ENCODE measurements around the gene RBFOX1.

The RBFOX1 gene

DNA sequence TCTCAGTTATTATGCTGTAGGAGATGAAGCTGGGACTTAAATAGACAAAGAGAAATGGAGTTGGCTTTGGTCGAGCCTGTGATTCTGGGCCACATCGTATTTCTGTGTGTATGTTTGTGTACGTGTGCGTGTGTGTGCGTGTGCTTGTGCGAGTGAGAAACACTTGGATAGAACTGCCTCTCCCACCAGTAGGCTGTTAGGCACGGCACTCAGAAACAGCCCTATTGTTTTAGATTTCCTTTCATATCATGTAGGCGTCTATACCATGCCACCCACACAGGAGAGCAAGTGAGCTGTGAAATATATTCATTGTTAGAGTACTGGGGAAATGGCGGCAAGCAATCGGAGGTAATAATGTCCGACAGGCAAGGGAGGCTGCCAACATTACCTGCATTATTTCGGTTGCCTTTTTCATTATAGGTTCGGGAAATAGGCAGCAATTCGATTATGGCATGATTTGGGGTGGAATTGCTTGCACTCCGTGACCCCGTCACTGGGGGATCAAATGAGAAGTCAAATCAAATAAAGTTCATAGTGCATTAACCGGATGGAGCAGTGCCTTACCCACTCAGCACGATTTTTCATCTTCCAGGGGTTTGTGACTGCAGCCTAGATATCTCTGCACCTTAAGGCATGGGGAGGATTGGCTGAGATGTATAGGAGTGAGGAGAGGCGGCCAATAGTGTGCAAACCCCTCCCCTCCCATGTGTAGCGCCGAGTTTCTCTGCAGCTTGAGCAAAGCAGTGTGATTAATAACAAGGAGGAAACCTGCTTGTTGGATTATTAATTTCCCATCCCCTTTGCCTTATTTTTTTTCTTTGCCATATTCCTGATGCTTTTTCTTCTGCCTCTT, 89.6 kb downstream of the RBFOX1 start:
- DNase-seq, result no peak

DNA sequence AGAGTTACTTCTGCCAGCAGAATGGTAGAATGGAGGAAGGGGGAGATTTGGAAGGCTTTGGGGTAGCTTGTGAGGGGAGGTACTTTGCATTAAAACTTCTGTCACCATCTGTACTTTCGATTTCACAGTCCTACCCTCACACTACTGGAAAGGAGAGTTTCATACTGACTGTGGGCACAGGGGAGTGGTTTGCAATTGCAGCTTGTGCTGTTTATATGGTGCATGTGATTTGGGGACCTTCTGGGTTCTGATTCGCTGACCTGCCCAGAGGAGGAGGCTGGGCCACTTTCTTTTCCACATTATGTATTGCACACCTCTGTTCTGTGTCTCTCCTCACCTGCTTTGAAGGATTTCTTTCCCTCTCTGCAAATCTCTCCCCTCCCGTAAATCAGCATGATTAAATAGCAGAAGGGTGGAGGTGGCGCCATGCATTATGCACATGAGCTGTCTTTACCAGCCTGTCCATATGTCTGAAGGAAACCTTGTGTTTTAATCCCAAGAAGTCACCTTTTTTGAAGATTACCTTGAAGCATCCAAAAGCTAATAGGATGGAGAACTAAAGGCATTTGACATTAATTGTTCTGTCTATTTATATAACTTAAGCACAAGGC, 90.9 kb downstream of the RBFOX1 start:
- no peak for DNase-seq

DNA sequence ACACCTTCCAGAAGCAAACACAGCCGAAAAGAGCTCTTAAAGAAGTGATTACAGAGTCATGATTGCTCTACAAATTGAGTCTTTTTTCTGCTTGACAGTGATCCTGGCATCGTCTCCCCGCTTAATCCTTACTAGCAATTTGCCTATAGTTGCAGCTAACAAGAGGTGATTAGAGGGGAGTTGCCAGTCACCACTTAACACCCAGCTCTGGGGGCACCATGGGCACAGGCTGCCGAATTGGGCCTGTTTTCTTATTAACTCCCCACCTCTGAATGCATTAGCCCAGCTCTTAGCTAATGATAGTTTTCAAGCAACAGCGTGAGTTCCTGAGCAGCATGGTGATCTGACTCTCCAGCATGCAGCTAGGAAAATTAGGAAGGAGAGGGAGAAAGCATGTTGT, 93.5 kb downstream of the RBFOX1 start:
- DNase-seq, result no peak

DNA sequence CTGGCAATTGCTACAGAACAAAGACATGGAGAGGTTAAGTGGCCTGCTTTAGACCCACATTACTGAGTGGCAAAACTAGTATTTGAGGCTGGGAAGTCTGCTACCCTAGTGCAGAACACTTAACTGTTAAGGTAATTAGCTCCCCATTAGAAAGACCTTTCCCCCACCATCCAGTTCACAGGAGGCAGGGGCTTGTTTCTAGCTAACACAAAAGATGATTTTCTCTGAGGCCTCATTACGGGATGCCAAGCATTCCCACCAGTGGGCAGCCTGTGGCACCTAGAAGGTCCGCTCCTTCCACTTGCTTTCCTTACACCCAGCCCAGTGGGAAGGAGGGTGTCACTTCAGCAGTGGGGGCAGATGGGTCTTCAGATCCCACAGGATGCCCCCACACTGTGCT, 99.1 kb downstream of the RBFOX1 start:
- DNase-seq, result no peak

DNA sequence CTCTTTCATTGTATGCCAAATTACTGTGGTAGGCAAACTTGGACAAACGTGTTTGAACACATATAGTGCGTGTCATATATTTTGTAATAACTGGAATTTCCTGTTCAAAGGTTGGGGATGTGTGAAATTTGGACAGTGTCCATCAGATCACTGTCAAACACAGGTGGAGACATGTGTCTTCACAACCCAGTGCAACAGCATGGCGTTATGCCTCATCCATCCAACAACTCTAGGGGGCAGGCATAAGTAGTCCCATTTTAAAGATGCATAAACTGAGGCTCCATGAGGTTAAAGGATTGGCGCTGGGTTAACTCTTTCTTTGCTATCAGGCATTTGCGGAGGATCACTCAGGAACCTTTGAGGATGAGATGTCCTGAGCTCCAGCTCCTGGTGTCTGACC, 103.7 kb downstream of the RBFOX1 start:
- DNase-seq, result no peak

DNA sequence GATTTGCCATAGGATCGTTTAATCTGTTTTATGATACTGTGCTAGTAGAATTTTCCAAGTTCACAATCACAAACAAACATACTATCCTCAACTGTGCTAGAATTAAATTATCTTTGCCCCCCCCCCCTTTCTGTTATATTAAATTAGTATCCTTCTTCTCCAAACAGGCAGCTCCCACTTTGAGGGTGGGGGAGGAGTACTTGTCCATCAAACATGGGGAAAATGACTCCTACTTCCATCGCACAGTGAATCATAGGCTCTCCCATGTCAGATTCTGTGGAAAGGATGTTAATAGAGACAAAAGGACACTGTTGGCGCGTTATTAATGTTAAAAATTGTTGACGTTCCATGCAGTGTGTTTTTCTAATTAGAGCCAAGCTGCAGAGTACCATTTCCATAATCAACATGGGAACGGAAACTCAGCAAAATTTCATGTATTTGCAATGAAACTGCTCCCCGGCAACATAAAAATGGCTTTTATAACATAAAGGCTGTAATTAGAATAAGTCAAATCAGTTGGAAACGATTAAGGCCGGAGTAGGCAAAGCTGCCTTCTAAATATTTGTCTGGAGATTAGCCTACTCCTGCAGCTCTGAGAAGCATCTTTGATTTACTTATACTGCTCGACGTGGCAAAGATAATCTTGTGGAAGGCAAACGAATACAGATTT, 104.6 kb downstream of the RBFOX1 start:
- no peak for DNase-seq

DNA sequence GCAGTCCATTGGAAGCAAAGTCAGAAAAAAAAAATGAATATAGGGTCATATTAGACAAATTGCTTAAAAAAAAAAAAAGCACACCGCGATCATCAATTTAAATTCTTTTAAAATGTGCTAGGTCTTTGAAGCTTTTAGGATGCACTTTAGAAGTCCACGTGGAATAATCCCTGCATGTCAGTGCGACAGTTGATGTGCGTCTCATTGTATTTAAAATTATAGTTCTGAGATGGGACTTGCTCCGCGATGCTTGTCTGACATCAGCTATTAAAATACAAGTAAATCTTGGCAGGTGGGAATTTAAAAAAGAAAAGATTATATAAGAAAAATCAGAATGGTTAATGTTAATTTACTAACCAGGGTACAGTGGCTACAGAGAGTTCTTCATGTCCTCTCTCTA, 105.2 kb downstream of the RBFOX1 start:
- no peak for DNase-seq

DNA sequence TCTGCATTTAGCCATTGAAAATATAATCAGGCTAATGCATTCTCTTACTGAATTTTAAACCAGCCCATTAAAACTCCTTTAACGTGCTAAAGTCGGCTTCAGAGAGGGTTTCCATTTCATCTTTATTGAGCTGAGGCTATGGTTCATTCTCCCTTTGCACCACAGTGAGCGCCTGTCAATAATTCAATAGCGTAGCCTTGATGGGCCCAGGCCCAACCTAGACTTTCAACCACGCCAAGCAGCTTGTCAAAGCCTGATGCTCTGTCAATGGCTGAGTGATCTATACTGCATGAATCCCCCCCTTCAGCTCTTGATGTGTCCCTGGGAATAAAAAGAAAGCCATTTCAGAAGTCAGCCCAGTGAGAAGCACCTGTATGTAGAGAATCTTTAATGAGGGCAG, 106.0 kb downstream of the RBFOX1 start:
- no peak for DNase-seq

DNA sequence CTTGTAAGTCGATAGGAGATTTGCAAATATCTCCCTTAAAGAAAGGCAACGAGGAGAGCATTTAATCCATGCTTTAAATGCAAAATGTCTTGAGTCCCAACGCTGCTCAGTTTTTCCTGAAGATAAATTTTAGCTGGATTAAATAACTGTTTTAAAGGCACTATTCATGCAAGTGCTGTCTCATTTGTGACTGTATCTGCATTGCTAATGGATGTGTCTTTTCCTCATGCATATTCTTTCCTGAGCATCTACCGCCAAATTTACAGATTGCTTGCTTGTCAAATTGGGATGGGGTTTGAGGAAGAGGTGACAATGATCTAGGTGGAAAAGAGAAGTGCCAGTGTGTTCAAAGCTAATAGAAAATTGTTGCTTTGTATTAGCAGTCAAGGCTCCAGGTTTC, 106.9 kb downstream of the RBFOX1 start:
- DNase-seq, result no peak

DNA sequence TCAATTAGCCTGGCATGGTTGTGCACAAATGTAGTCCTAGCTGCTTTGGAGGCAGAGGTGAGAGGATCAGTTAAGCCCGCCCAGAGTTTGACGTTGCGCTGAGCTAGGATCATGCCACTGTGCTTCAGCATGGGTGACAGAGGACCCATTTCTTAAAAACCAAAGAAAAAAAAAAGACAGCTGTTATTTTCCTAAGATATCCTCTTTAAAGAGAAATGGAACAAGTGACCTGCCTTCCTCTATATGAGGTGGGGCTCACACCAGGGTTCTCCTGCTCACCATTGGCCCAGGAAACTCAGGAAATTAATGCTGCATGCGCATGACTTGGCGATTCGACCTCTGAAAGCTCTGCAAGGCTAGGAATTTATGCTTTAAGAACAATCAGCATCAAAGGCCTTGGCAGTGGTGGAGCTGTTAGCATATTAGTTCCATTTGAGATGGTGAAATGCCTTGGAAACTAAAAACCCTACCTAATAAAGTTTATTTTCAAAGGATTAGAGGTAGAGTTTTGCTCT, 108.3 kb downstream of the RBFOX1 start:
- no peak for DNase-seq

DNA sequence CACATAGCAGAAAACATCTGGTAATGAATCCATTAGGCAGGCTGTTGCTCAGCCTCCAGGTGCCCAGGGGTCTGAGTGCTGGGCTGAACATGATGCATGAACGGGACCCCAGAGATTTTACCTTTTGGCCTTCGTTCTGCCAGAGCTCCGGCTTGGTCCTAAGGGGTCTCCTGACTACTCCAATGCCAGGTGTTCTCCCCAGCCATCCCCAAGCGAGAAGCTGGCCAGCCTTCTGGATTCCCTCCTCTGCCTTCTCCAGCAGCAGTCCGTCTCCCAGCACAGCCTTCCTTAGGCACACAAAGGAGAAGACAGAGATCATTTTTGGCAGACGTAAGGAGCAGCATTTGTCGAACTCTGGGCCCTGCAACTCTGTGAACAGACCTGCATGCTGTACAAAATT, 109.4 kb downstream of the RBFOX1 start:
- DNase-seq, result no peak

DNA sequence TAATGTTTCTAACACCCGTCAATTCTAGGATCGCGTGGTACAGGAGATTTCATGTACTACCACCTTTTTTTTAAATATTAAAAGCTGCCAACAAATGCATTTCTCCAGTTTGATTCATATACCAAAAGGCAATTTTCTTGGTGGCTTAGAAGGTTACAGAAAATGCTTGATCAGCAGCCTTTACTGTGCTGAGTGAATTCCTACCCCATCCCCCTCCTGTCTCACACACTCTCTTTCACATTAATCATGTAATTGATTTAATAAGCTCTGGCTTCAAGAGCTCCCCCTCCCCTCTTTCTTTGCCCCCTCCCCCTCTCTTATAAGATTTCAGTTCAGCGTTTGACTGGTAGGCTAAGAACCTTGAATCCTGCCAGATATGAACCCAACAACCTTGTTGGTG, 110.5 kb downstream of the RBFOX1 start:
- DNase-seq, result no peak

DNA sequence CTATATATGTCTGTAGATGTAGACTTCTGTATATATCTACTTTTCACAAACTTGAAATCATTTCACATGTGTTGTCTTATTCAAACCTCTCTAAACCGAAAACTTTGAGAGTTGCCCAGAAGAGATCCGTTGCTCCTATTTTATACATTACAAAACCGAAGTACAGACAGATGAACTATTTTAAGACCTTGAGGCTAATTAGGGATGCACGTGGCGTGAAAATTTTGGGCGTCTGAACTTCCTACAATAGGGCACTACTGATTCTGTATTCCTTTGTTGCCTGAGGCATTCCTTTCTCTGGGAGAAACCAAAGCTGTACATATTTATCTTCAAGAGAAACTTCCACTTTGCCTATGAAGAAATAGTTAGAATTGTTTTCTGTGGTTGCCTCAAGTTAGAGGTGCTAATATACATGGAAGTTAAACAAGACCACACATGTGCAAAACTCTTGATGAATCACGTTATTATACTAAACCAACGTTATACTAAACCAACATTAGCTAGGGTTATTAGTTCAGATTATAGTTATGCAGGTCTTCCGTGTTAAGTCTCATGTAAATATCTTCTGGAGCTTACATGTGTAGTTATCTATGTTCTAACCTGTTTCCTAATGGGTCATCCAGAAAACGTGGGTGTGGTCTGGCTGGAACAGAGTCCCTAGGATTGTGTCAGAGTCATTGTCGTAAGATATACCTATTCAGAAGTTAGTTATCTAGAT, 111.2 kb downstream of the RBFOX1 start:
- DNase-seq, result no peak

DNA sequence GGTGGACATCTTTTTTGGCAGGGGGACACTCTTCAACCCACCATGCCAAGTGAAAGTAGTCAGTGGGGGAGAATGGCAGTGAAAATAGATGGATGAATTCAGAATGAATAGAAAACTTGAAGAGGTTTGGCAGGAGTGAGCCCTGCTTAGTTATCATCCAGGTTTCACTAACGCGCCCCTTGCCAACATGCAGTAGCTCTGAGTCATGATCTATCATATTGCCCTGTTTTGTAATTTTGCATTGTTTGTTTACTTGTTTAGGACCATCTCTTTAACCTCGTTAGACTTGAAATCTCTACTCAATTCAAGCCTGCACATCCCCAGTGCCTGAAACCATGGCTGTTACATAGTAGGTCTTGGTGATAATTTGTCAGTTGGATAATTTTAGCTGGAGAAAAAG, 116.7 kb downstream of the RBFOX1 start:
- DNase-seq, result no peak

DNA sequence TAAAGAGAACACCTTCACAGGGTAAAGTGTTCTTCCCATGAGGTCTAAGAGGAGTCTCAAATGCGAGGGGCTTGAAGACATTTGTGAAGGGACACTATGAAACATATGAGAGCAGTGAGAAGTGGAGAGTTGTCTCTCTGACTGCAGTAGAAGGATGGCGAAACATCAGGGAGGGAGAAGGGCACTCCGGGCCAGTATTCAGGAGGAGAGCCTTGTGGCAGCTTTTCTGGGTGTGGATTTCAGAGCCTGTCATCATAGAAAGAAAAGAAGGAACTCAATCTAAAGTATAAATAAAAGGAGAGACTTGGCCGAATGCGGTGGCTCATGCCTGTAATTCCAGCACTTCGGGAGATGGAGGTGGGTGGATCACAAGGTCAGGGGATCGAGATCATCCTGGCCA, 117.2 kb downstream of the RBFOX1 start:
- no peak for DNase-seq

DNA sequence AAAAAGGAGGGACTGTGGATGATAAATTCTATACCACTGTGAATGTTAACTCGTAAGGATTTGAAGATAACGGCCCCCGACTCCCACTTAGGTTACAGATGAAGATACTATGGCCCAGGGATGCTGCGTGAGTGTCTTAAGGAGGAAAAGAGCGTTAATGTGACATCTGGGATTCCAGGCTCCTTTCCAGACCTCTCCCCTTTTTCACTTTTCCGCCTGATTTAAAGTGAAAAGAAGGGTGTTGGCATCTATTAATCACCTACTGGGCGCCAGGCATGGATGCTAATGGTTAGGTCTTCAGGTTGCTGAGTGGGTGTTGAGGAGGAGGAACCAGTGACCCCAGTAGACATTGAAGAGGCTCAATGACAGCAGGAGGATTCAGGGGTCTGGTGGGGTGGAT, 117.8 kb downstream of the RBFOX1 start:
- DNase-seq, result no peak

DNA sequence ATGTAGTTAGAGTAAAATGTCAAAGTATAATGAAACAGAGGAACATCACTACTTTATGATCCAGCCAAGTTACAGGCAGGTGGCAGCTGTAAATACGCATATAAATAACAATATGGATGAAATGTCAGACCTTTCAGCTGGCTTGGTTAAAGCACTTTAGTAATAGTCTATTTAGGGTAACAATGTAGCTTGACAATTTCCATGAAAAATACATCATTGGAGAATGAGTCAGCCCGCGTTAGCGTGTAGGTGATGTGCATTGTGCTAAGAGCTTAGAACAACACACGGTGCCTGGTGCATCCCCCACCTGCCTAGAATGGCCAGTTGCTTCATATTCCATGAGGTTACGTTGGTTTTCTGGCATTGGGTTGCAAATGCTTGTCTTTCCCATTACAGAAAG, 119.4 kb downstream of the RBFOX1 start:
- no peak for DNase-seq

DNA sequence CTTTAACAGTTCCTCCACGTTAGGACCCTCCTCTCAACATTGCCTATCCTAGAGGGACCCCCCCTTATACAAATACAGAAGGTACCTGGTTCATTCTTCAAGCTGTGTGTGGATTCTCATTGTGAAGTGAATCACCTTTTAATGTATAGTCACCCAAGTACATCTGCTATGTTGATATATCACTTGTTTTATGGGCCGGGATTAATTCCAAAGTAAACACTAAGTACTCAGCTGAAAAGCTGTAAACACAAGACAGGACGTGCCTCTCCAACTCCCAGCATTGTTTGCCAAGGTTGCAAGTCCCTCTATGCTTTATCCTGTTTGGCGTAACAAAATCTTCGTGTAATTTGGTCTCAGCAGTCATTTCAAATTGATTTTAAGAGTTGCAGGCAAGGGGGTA, 123.6 kb downstream of the RBFOX1 start:
- no peak for DNase-seq

DNA sequence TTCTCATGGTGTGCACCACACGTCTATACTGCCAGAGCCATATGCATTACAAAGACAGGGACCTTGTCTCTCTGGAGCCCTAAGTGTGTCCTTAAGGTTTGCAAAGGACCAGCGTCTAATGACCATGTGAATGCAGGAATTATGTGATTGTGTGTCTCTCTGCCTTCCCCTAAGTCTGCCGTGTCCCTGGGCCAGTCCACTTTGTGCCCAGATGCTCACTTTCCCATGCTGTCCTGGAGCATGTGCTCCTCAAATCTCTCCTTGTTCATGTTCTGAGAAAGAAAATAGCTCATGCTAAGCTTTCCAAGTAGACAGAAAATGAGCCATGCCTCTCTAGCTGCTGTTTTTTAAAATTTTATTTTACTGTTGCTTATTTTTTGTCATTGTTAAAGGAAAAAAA, 125.5 kb downstream of the RBFOX1 start:
- no peak for DNase-seq

DNA sequence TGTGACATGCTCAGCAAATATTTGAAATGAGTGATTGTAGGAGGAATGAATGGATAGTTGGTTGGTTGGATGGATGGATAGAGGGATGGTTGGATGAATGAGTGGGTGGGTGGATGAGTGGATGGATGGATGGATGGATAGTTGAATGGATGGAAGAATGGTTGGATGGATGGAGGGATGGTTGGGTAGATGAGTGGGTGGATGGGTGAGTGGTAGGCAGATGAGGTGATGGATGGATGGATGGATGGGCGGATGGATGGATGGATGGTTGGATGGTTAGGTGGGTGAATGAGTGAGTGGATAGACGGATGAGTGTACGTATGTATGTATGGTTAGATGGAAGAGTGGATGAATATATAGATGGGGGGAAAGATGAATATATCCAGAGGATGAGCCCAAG, 137.7 kb downstream of the RBFOX1 start:
- DNase-seq, result no peak

DNA sequence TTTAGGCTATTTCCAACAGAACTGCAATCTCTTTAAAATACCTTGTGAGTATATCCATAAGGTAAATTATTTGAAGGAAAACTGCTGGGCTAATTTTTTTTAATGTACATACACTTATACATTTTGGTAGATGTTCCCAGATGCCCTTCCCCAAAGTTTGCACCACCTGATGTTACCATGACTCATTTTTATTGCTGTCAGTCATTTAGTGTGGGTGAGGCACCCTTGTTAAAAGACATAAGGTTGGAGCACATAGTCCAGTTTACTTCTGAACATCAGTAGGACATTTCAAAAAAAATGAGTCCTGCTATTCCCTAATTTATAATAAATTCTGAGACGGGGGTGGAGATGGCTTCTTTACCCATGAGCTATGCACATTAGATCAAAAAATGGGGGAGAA, 138.6 kb downstream of the RBFOX1 start:
- DNase-seq, result no peak

DNA sequence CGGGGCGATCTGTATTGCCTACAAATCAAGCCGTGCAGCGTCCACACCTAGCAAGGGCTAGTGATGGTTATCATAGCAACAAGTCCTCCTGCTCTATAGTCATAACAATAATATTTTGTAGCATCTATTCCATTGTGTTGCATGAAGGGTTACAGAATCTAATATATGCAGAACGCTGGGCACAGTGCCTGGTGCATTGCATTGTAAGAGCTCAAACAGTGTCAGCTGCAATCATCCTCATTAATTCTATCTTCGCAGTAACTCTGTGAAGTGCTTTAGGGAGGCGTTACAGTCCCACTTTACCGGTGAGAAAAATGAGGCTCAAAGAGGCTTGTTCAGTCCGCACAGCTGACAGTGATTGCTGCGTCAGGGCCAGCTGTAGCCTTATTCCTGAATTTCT, 149.4 kb downstream of the RBFOX1 start:
- DNase-seq, result no peak

DNA sequence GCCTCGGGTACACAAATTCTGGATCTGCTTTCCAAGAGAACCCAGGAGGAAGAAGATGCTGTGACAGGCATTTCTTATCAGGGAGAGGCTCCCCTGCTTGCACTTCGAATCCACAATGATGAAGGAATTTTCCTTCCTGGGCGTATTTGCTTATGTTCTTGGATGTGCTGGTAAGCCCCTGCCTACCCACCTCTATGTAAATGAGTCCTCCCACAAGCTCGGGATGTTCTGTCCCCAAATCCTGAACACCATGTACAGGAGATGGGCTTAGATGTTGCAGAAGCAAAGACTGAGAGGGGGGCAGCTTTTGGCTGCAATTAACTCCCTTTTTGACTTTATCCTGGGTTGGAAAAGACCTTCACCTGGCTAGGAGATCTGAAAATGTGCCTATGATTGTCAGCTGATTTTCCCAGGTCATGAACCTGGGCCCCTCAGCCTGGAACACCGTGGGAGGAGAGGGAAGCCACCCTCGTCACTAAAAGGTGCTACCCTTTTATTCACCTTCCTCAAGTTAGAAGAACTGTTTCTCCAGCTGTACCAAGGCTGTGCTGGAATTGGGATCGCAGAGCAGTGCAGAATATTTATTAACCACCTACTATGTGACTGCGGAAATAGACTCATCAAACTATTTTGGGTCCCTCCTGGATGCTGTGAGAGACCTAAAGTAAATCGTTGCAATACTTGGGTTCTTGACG, 150.1 kb downstream of the RBFOX1 start:
- no peak for DNase-seq

Data from activated CD8-positive, alpha-beta memory T cell treated with anti-CD3 and anti-CD28 coated beads, Interleukin-2, amount 50 U/mL, for 48 hours (primary cell).